B cell (primary cell): ENCODE measurements around the gene PMPCA. TPM values are rescaled to one million over a fixed set of nuclear protein-coding genes. Genes with fewer than 3 reads are reported as not detected.

Source experiments
- ATAC-seq: fragments of 200-7000 bp; cut with Tn5 transposase; one replicate; pipeline ENCODE4 v1.10.0; 2021; ENCODE audit warnings: low read depth, mild to moderate bottlenecking, moderate number of reproducible peaks, moderate library complexity
- CTCF ChIA-PET: fragments of 350-600 bp; sonication (Branson Sonifier 250); formaldehyde crosslinking; loops from one replicate; lab custom pipeline; 2021; ENCODE audit warnings: antibody characterized with exemption, inconsistent platforms; lab: Charles Lee
- POLR2A ChIA-PET: fragments of 350-600 bp; sonication (Branson Sonifier 250); formaldehyde crosslinking; loops from one replicate; lab custom pipeline; 2021; ENCODE audit warnings: antibody characterized with exemption; lab: Charles Lee
- DNase-seq: peaks from one replicate; pipeline ENCODE4 v3.0.0; 2013
- H2AFZ ChIP-seq: 2 replicates; pipeline ENCODE4 v1.6.1; 2012; ENCODE audit warnings: mild to moderate bottlenecking, low read depth, low read length; ENCODE audit not compliant: insufficient read depth, poor library complexity, severe bottlenecking
- H3K27ac ChIP-seq, 2 donors: 1 replicate in 1 of 2; 2 replicates in 1 of 2; pipeline ENCODE4 v1.5.1; 2012 to 2013; ENCODE audit warnings: low read length in 2 of 2, mild to moderate bottlenecking in 2 of 2, moderate library complexity in 1 of 2
- H3K27me3 ChIP-seq, 4 experiments: fragments of 200-600 bp in 1 of 4; sonication (generic) in 1 of 4; replicated peaks in 1 of 4; 1 replicate in 2 of 4; 2 replicates in 2 of 4; pipeline versions ENCODE4 v1.6.1 to v1.7.0; 2013 to 2016; ENCODE audit warnings: low read length in 3 of 4, mild to moderate bottlenecking in 2 of 4, mixed read lengths in 1 of 4, moderate library complexity in 1 of 4; ENCODE audit not compliant: insufficient read depth in 4 of 4, control insufficient read depth in 3 of 4; ENCODE audit errors: control extremely low read depth in 1 of 4
- H3K36me3 ChIP-seq, 2 experiments: replicated peaks in 1 of 2; 1 replicate in 1 of 2; 2 replicates in 1 of 2; pipeline versions ENCODE4 v1.6.1 to v1.7.1; 2013; ENCODE audit warnings: low read length in 1 of 2; ENCODE audit not compliant: insufficient read depth in 2 of 2, control insufficient read depth in 1 of 2; ENCODE audit errors: control extremely low read depth in 1 of 2, extremely low read depth in 1 of 2
- H3K4me1 ChIP-seq, 2 donors: fragments of 200-600 bp in 1 of 2; sonication (generic) in 1 of 2; 1 replicate in 1 of 2; 2 replicates in 1 of 2; pipeline versions ENCODE4 v1.5.1 to v1.6.1; 2013 to 2017; ENCODE audit warnings: low read length in 2 of 2; ENCODE audit not compliant: control insufficient read depth in 2 of 2, insufficient read depth in 2 of 2
- H3K4me2 ChIP-seq: replicated peaks from 2 replicates; pipeline ENCODE3; 2012; ENCODE audit warnings: mild to moderate bottlenecking, low read depth, low read length; ENCODE audit not compliant: poor library complexity, severe bottlenecking
- H3K4me3 ChIP-seq, 5 experiments: fragments of 200-600 bp in 1 of 5; sonication (generic) in 1 of 5; 1 replicate in 3 of 5; 2 replicates in 2 of 5; pipeline versions ENCODE4 v1.5.1 to v1.7.0; 2011 to 2016; ENCODE audit warnings: low read length in 4 of 5, mild to moderate bottlenecking in 4 of 5, low read depth in 2 of 5, control low read depth in 1 of 5, moderate library complexity in 1 of 5; ENCODE audit not compliant: insufficient read depth in 1 of 5; ENCODE audit errors: control extremely low read depth in 1 of 5, extremely low read depth in 1 of 5
- H3K79me2 ChIP-seq: fragments of 200-600 bp; sonication (generic); one replicate; pipeline ENCODE4 v1.6.0; 2016; ENCODE audit warnings: low read length; ENCODE audit not compliant: control insufficient read depth, insufficient read depth
- H3K9ac ChIP-seq: fragments of 200-600 bp; sonication (generic); 2 replicates; pipeline ENCODE4 v1.6.1; 2017; ENCODE audit warnings: mild to moderate bottlenecking, low read length, moderate library complexity
- H3K9me3 ChIP-seq, 3 donors: one replicate each; pipeline versions ENCODE4 v1.6.1 to v1.7.1; 2013; ENCODE audit warnings: low read length in 2 of 3; ENCODE audit not compliant: control insufficient read depth in 2 of 3, insufficient read depth in 1 of 3; ENCODE audit errors: control extremely low read depth in 1 of 3
- H4K20me1 ChIP-seq: 2 replicates; pipeline ENCODE4 v1.6.0; 2012; ENCODE audit warnings: mild to moderate bottlenecking, low read length; ENCODE audit not compliant: insufficient read depth, control insufficient read depth, poor library complexity, severe bottlenecking
- H3K27ac Mint-ChIP-seq: one replicate; pipeline ENCODE4 v1.8.0; 2021; ENCODE audit warnings: mixed read lengths
- H3K27me3 Mint-ChIP-seq: one replicate; pipeline ENCODE4 v1.8.0; 2021; ENCODE audit warnings: mixed read lengths
- H3K4me1 Mint-ChIP-seq: one replicate; pipeline ENCODE4 v1.8.0; 2021; ENCODE audit warnings: mixed read lengths
- H3K4me3 Mint-ChIP-seq: one replicate; pipeline ENCODE4 v1.8.0; 2021; ENCODE audit warnings: mixed read lengths
- H3K9me3 Mint-ChIP-seq: one replicate; pipeline ENCODE4 v1.8.0; 2022; ENCODE audit warnings: mixed read lengths; ENCODE audit not compliant: insufficient read depth
- EZH2 ChIP-seq: IDR thresholded peaks from 2 replicates; pipeline ENCODE4 v1.6.1; 2012; ENCODE audit warnings: borderline replicate concordance, low read depth, mild to moderate bottlenecking, moderate library complexity, low read length; ENCODE audit not compliant: insufficient read depth, poor library complexity, severe bottlenecking
- WGBS: methylation state at CpG from one replicate; pipeline ENCODE4 v1.1.5; 2013; ENCODE audit warnings: missing lambda C conversion rate; ENCODE audit not compliant: insufficient coverage; 5-methylcytosine and 5-hydroxymethylcytosine counted together
- intact Hi-C: fragments of 100-400 bp; cut with micrococcal nuclease; formaldehyde crosslinking; loops from one replicate; pipeline ENCODE4 v1.10.0; 2022
- polyA plus RNA-seq: library from polyadenylated mRNA; depleted of rRNA; stranded (reverse); fragments of >200 nt; gene quantifications from 2 replicates; pipeline ENCODE4 v1.2.3, GENCODE V29; 2012
- total RNA-seq, 2 donors: library from RNA; stranded (reverse); fragments of 120-200 nt in 1 of 2; gene quantifications; 1 replicate in 1 of 2; 2 replicates in 1 of 2; pipeline versions ENCODE4 v1.2.3 to v1.2.4, GENCODE V29; 2013 to 2022
- TF ChIP-seq, protein P1 (sequence below): fragments of 200-600 bp; IDR thresholded peaks from one replicate; pipeline ENCODE4 v1.8.0; 2022; ENCODE audit warnings: antibody characterized with exemption, mild to moderate bottlenecking

PMPCA gene
- total and polyA plus RNA-seq, 2 donors (not counting 1 experiment from before 2014, with no cell fraction given), result 64.4 to 72.2 TPM

GRCh38 chr9:136381966-136382513 lies 28.4 kb upstream of the PMPCA start:
- POLR2A ChIA-PET, result no interaction called here
- intact Hi-C loops, result no loop called here
- TF ChIP-seq, protein P1, sequence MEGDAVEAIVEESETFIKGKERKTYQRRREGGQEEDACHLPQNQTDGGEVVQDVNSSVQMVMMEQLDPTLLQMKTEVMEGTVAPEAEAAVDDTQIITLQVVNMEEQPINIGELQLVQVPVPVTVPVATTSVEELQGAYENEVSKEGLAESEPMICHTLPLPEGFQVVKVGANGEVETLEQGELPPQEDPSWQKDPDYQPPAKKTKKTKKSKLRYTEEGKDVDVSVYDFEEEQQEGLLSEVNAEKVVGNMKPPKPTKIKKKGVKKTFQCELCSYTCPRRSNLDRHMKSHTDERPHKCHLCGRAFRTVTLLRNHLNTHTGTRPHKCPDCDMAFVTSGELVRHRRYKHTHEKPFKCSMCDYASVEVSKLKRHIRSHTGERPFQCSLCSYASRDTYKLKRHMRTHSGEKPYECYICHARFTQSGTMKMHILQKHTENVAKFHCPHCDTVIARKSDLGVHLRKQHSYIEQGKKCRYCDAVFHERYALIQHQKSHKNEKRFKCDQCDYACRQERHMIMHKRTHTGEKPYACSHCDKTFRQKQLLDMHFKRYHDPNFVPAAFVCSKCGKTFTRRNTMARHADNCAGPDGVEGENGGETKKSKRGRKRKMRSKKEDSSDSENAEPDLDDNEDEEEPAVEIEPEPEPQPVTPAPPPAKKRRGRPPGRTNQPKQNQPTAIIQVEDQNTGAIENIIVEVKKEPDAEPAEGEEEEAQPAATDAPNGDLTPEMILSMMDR, result no peak
- no peak for TF ChIP-seq EZH2
- Mint-ChIP-seq H3K9me3 (no peaks in the 10 kb centered on the region), H3K27me3 (no peaks in the 10 kb centered on the region), H3K27ac (no peak overlapping the region), H3K4me1 (no peaks in the 10 kb centered on the region), H3K4me3 (no peak overlapping the region)
- ATAC-seq, result no peak
- no peak for DNase-seq
- no peaks in the 10 kb centered on the region for H3K4me1 ChIP-seq
- 96% methylated on average over 25 of the region's 25 CpGs for WGBS
- H3K4me2 ChIP-seq, result no peak overlapping the region
- no peaks in the 10 kb centered on the region for H4K20me1 ChIP-seq
- H2AFZ ChIP-seq, result no peak overlapping the region
- H3K9me3 ChIP-seq, result no peaks in the 10 kb centered on the region
- CTCF ChIA-PET, result interaction anchor here (1.1 kb wide), 1 partner anchor 19 kb away, joined by 3 read pairs; the partner anchor contains the start of gene DNLZ
- no peak overlapping the region for H3K27ac ChIP-seq
- no peak overlapping the region for H3K4me3 ChIP-seq
- no peaks in the 10 kb centered on the region for H3K27me3 ChIP-seq
- H3K36me3 ChIP-seq, result peaks cover 0 to 19% of the 10 kb centered on the region in 2 experiments
- no peak overlapping the region for H3K9ac ChIP-seq
- no peaks in the 10 kb centered on the region for H3K79me2 ChIP-seq

DNA sequence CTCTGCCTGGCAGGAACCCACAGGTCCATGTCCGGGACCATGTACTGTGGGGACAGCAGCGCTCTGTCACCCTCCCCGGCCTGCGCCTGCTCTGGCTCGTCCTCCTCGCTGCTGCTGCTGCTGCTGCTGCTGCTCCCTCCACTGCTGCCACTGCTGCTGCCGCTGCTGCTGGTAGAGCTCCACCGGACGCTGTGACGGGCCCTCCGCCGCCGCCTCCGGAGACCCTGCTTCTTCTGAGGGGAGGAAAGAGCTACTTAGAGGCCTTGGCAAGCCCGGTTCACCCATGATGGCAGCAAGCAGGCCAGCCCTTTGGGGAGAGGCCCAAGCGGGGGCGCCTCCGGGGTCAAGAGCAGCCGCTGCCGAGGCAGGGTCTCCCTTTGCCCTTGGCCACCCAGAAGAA lies 27.0 kb upstream of the PMPCA start:
- CTCF ChIA-PET, result no interaction called here
- no peak overlapping the region for H2AFZ ChIP-seq
- H3K9me3 ChIP-seq, result no peaks in the 10 kb centered on the region
- no peak for ATAC-seq
- TF ChIP-seq, protein P1, result no peak
- no peak for TF ChIP-seq EZH2
- H3K79me2 ChIP-seq, result no peaks in the 10 kb centered on the region
- intact Hi-C loops, result no loop called here
- no peaks in the 10 kb centered on the region for H3K27me3 Mint-ChIP-seq
- peaks cover 0 to 31% of the 10 kb centered on the region in 2 experiments for H3K36me3 ChIP-seq
- no peak overlapping the region for H3K27ac Mint-ChIP-seq
- H3K4me2 ChIP-seq, result no peak overlapping the region
- no peaks in the 10 kb centered on the region for H3K4me1 Mint-ChIP-seq
- H3K4me3 ChIP-seq, result no peak overlapping the region
- POLR2A ChIA-PET, result no interaction called here
- no peak overlapping the region for H3K9ac ChIP-seq
- no peaks in the 10 kb centered on the region for H4K20me1 ChIP-seq
- no peaks in the 10 kb centered on the region for H3K4me1 ChIP-seq
- no peak for DNase-seq
- H3K27ac ChIP-seq, result no peak overlapping the region
- 97% methylated on average over 20 of the region's 20 CpGs for WGBS
- no peaks in the 10 kb centered on the region for H3K9me3 Mint-ChIP-seq
- no peaks in the 10 kb centered on the region for H3K27me3 ChIP-seq
- H3K4me3 Mint-ChIP-seq, result no peak overlapping the region
